Esophagus squamous epithelium (tissue), 5 donors: ENCODE results near the gene CRYL1. TPM values are rescaled to one million over a fixed set of nuclear protein-coding genes. Genes with fewer than 3 reads are reported as not detected.

Experiments
- DNase-seq: peaks from one replicate; lab custom pipeline; 2025; lab: John Stamatoyannopoulos, UW
- H3K27ac ChIP-seq, 4 donors: fragments of 200-600 bp; sonication (generic); one replicate each; pipeline ENCODE4 v1.5.1; 2016 to 2019; ENCODE audit warnings: mild to moderate bottlenecking in 1 of 4
- H3K27me3 ChIP-seq, 4 donors: fragments of 200-600 bp; sonication (generic); 1 replicate in 3 of 4; 2 replicates in 1 of 4; pipeline versions ENCODE4 v1.5.1 to v1.6.0; 2017 to 2021; ENCODE audit warnings: antibody characterized with exemption in 1 of 4
- H3K36me3 ChIP-seq, 3 donors: fragments of 200-600 bp; sonication (generic); one replicate each; pipeline ENCODE4 v1.5.1; 2016 to 2019
- H3K4me1 ChIP-seq, 3 donors: fragments of 200-600 bp; sonication (generic); one replicate each; pipeline ENCODE4 v1.5.1; 2017 to 2019
- H3K4me3 ChIP-seq, 4 donors: fragments of 200-600 bp; sonication (generic); 1 replicate in 3 of 4; 2 replicates in 1 of 4; pipeline ENCODE4 v1.5.1; 2016 to 2019; ENCODE audit warnings: mild to moderate bottlenecking in 2 of 4, moderate library complexity in 1 of 4
- H3K9me3 ChIP-seq, 3 donors: fragments of 200-600 bp; sonication (generic); one replicate each; pipeline ENCODE4 v1.5.1; 2016 to 2019
- POLR2A ChIP-seq, 4 donors: fragments of 450-650 bp; IDR thresholded peaks; one replicate each; pipeline ENCODE4 v1.6.1; 2017; ENCODE audit warnings: antibody characterized with exemption in 4 of 4, mild to moderate bottlenecking in 4 of 4, moderate library complexity in 3 of 4
- WGBS, 2 donors: methylation state at CpG; one replicate each; pipeline ENCODE4 v1.1.5; 2018; 5-methylcytosine and 5-hydroxymethylcytosine counted together
- intact Hi-C: fragments of 100-400 bp; cut with DNase I; formaldehyde crosslinking; loops from one replicate; pipeline ENCODE4 v1.15.0; 2022
- total RNA-seq, 4 donors: library from RNA; depleted of rRNA; stranded (reverse); fragments of >200 nt; gene quantifications; one replicate each; pipeline ENCODE4 v1.1.0, GENCODE V29; 2016
- TF ChIP-seq, protein P1 (sequence below), 6 experiments: fragments of 450-650 bp in 4 of 6; fragments of 200-600 bp in 2 of 6; sonication (generic) in 2 of 6; IDR thresholded peaks; one replicate each; pipeline ENCODE4 v1.5.1; 2016 to 2019; ENCODE audit warnings: antibody characterized with exemption in 6 of 6, mild to moderate bottlenecking in 4 of 6, moderate library complexity in 4 of 6
- donor health status: DM: yes; HTN: yes; CAD: no.

CRYL1 gene
- total RNA-seq, 4 donors from 2014 or later, result 12.5 to 41.2 (median 24.4) TPM

DNA sequence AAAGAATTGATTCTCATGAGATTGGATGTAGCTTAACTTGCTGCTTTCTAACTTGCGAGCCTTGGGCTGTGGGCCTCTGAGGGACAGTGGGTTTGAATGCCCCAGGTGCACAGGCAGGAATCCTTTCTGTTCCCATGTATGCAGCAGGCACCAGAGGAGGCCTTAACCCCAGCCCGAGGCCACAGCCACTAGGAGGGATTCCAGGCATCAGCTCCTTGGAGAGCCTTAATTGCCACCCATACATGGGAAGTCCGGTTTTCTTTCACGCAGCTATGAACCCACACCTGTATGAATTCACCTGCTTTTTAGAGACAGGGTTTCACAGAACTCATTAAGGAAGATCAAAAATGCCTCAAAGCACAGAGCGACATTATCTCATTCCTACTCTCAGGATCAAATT, 117.9 kb downstream of the CRYL1 start:
- Histone ChIP-seq H3K4me3 (no peak overlapping the region), H3K36me3 (peaks cover 0 to 13% (median 0%) of the 10 kb centered on the region in 3 donors), H3K4me1 (peaks cover 10 to 58% (median 20%) of the 10 kb centered on the region in 3 donors), H3K27me3 (no peaks in the 10 kb centered on the region), H3K27ac (peak overlapping the region; percentile 2 to 26 (median 18)), H3K9me3 (no peaks in the 10 kb centered on the region)
- TF ChIP-seq, protein P1, sequence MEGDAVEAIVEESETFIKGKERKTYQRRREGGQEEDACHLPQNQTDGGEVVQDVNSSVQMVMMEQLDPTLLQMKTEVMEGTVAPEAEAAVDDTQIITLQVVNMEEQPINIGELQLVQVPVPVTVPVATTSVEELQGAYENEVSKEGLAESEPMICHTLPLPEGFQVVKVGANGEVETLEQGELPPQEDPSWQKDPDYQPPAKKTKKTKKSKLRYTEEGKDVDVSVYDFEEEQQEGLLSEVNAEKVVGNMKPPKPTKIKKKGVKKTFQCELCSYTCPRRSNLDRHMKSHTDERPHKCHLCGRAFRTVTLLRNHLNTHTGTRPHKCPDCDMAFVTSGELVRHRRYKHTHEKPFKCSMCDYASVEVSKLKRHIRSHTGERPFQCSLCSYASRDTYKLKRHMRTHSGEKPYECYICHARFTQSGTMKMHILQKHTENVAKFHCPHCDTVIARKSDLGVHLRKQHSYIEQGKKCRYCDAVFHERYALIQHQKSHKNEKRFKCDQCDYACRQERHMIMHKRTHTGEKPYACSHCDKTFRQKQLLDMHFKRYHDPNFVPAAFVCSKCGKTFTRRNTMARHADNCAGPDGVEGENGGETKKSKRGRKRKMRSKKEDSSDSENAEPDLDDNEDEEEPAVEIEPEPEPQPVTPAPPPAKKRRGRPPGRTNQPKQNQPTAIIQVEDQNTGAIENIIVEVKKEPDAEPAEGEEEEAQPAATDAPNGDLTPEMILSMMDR (IDR thresholded peaks at IDR 0.05), result no peak
- TF ChIP-seq POLR2A (IDR thresholded peaks at IDR 0.05), result no peak
- WGBS, 2 donors, result 44 to 90% methylated on average over 2 to 4 of the region's 5 CpGs
- intact Hi-C loops, result no loop called here
- DNase-seq, result no peak

DNA sequence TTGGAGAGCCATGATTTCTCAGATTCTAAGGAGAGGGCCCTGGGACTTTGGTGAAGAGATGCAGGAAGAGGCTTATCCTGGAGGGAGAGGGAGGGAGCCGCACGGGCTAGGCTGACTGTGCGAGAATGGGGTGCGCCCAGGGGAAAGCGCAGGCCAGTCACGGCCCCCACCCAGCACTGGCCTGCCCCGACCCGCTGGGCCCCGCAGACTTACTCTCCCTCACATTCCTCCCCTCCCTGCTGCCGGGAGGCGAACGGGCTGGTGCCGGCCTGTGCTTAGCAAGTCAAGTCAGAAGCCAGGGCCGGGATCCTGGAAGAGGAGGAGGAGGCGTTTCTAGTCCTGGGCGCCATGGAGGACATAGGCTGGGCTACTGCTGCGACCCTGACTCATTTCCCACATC, 120.0 kb downstream of the CRYL1 start:
- Histone ChIP-seq H3K27me3 (no peaks in the 10 kb centered on the region), H3K4me3 (no peak overlapping the region), H3K9me3 (no peaks in the 10 kb centered on the region), H3K36me3 (peaks cover 0 to 13% (median 0%) of the 10 kb centered on the region in 3 donors), H3K27ac (peak overlapping the region; percentile 33 to 79 (median 66)), H3K4me1 (peaks cover 29 to 67% (median 32%) of the 10 kb centered on the region in 3 donors)
- TF ChIP-seq POLR2A (IDR thresholded peaks at IDR 0.05), result no peak
- TF ChIP-seq, protein P1 (IDR thresholded peaks at IDR 0.05), result no peak
- WGBS, 2 donors, result no CpG with 5 or more reads among the region's 17 CpGs
- no peak for DNase-seq
- intact Hi-C loops, result no loop called here

DNA sequence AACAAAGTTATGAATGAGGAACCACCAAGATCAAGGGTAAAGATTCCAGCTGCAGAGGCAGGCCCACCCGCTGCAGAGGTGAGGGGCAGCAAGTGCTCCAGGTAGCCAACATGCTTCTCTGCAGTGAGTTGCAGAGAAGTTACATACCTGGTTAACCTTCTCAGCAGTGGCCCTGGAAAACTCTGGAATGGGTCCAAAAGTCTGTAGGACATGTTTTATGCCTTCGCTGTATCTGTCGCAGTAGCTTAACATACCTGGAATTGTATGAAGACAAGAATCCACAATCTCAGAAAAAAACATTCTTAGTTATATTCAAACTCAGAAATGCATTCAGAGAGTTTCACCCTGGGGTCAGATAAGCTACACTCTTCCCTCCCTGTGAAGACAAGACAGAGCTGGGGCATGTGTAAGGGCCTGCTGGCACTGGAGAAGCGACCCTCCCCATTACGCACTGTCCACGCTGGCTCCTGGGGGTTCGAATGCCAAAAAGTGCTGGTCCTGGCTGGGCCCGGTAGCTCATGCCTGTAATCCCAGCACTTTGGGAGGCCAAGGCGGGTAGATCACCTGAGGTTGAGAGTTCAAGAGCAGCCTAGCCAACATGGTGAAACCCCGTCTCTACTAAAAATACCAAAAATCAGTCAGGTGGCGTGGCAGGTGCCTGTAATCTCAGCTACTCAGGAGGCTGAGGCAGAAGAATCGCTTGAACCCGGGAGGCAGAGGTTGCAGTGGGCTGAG, 121.0 kb downstream of the CRYL1 start:
- no peaks in the 10 kb centered on the region for H3K9me3 ChIP-seq
- 93 to 100% methylated on average over 1 to 10 of the region's 13 CpGs for WGBS, 2 donors
- peaks cover 32 to 77% (median 32%) of the 10 kb centered on the region in 3 donors for H3K4me1 ChIP-seq
- intact Hi-C loops, result no loop called here
- peak overlapping the region in 3 of 4 donors; percentile 62 to 79 (median 70) for H3K27ac ChIP-seq
- no peak for DNase-seq
- H3K4me3 ChIP-seq, result no peak overlapping the region
- no peak for TF ChIP-seq POLR2A (IDR thresholded peaks at IDR 0.05)
- TF ChIP-seq, protein P1 (IDR thresholded peaks at IDR 0.05), result no peak
- no peaks in the 10 kb centered on the region for H3K27me3 ChIP-seq
- peaks cover 0 to 13% (median 0%) of the 10 kb centered on the region in 3 donors for H3K36me3 ChIP-seq

DNA sequence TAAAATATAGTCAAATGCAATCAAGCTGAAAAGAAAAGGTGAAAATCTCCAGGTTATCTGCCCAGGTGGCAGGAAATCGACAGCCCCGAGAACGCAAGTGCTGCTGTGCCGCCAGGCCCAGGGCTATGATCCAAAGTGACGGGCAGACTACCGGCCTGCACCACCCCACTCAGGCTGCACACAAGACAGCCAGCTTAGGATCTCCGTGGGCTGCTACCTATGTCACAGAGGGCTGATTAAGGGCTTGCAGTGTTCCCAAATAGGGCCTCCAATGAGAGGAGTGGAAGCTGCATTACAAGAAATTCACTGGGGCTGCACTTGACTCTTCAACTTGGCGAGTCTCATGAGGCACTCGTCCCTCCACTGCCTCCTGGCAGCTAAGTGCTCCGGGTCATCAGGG, 121.8 kb downstream of the CRYL1 start:
- 87 to 88% methylated on average over 9 to 10 of the region's 10 CpGs for WGBS, 2 donors
- DNase-seq, result no peak
- no peak for TF ChIP-seq POLR2A (IDR thresholded peaks at IDR 0.05)
- no peak overlapping the region for H3K4me3 ChIP-seq
- no peaks in the 10 kb centered on the region for H3K9me3 ChIP-seq
- H3K4me1 ChIP-seq, result peaks cover 32 to 82% (median 32%) of the 10 kb centered on the region in 3 donors
- peak overlapping the region in 2 of 4 donors; percentile 10 to 87 for H3K27ac ChIP-seq
- peaks cover 0 to 13% (median 0%) of the 10 kb centered on the region in 3 donors for H3K36me3 ChIP-seq
- intact Hi-C loops, result no loop called here
- H3K27me3 ChIP-seq, result no peaks in the 10 kb centered on the region

DNA sequence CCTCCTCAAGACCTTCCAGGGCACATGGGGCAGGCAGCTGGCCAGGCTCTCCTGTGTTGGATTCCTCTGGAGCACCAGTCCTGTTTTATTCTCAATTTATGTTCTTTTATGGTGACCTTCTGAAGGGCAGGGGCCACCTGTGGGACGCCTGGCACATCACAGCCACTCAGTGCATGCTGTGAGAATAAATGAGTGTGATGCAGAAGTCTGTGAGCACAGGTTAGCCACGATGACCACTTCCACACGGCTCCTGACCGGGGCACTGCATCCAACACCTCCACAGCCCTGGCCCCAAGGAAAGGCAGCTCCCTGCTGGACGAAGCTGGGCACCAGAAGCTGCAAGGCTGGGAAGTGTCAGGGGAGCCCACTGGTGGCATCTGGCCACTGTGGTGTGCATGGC, 122.8 kb downstream of the CRYL1 start:
- DNase-seq, result no peak
- intact Hi-C loops, result no loop called here
- Histone ChIP-seq H3K4me3 (no peak overlapping the region), H3K9me3 (no peaks in the 10 kb centered on the region), H3K27ac (peak overlapping the region; percentile 31 to 87 (median 80)), H3K36me3 (peaks cover 0 to 13% (median 0%) of the 10 kb centered on the region in 3 donors), H3K4me1 (peaks cover 28 to 75% (median 30%) of the 10 kb centered on the region in 3 donors), H3K27me3 (no peaks in the 10 kb centered on the region)
- WGBS, 2 donors, result 90% methylated on average over 2 of the region's 5 CpGs; no CpG with 5 or more reads in 1 of the 2 donors
- no peak for TF ChIP-seq POLR2A (IDR thresholded peaks at IDR 0.05)
- TF ChIP-seq, protein P1 (IDR thresholded peaks at IDR 0.05), result no peak
